Measurements from ENCODE around the gene TMEM236.

The TMEM236 gene

DNA sequence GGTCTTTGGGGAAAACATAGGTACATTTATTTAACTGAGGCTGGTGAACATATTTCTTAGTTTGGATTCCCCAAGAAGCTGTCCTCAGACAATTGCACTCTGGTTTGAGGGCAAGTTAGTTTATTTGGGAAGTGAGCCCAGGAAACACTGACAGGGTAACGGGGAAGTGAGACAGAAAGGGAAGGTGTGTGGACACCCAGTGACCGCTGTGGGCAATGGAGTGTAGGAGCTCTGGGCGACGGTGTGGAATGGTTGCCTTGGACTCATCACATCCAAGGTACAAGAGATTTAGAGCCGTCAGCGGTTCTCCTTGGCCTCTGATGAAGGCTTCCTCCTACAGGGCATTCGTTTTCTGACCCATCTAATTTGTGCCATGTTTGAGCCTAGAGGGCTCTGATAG, 64.2 kb downstream of the TMEM236 start:
- in situ Hi-C loops (cut with MboI; ENCODE audit: low sequenced_read_pairs) = no loop called here

DNA sequence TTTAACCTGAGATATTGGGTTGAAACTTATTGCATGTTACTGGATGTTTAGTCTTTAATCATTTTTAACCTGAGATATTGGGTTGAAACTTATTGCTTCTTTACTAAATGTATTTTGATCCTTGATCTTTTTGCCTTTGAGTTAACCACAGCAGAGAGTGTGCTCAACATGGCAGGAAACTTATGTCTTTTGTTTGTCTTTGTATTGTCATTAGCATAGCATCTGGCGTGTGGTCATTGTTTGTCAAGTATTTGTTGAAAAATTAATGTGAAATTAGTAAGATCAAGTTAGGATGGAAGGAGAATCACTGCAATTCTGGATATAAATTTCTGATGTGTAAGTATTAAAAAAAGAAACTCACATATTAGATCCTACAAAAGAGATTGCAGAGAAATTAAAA, 65.3 kb downstream of the TMEM236 start:
- in situ Hi-C loops (cut with MboI; ENCODE audit: low sequenced_read_pairs) = no loop called here

DNA sequence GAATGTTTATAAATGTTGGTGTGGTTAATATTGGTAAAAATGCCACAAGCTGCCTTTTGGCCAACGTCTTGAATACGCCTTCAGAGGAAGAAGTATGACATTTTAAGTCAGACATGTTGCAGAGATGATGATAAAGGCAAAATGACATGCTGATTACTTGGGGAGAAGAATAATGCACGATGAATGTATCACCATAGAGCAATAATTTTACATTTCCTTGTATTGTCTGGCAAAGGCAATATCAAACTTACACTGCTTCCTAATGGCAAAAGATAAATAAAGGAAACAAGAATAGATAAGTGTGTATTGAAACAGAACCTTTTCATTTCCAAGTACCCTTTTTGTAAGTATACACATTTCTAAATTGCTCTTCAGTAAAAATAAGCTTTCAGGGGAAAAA, 65.8 kb downstream of the TMEM236 start:
- in situ Hi-C loops (cut with MboI; ENCODE audit: low sequenced_read_pairs) = no loop called here

DNA sequence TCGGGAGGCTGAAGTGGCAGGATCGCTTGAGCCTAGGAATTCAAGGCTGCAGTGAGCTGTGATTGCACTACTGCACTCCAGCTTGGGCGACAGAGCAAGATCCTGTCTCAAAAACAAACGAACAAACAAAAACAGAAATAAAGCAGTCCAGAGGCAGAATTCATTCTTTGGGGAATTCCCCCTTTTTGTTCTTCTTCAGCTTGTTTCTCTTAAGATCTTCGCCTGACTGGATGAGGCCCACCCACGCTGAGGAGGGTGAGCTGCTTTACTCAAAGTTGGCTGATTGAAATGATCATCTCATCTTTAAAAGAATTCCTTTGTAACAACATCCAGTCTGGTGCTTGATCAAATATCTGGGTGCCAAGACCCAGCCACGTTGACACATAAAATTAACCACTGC, 67.8 kb downstream of the TMEM236 start:
- in situ Hi-C loops (cut with MboI; ENCODE audit: low sequenced_read_pairs) = no loop called here

DNA sequence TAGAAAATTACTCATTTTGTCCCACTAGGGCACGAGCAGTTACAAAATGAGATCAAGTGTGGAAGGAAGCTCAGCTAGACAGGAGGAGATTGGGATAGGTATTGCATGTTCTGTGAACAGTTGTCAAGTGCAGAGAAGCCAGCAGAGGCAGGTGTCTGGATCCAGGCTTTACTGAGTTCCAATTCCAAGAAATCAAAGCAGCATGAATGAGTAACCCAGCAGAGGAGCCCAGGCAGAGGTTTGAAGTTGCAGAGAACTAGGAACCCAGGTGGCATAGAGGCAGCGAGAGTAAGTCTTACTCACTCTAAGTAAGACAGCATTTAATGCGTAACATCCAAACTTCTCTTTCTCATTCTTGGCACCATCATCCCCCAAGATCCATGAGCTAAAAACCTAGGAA, 68.9 kb downstream of the TMEM236 start:
- in situ Hi-C loops (cut with MboI; ENCODE audit: low sequenced_read_pairs) = no loop called here

DNA sequence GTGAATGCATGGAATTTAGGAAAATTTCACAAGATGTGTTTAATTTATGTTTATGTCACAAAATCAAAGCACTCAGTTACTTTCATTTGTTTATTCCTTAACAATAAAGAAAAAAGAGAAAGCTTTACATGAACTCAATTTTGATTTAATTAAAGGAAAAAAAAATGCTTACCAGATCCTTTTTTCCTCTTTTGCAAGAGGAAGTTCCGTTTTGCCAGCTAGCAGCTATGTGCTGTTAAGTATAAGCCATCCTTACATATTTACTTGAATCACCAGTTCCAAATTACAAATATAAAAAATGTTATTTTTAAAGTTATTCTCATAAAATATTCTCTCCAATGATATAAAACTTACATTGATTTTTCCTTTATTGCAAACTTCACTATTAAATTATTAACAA, 69.9 kb downstream of the TMEM236 start:
- in situ Hi-C loops (cut with MboI; ENCODE audit: low sequenced_read_pairs) = no loop called here

DNA sequence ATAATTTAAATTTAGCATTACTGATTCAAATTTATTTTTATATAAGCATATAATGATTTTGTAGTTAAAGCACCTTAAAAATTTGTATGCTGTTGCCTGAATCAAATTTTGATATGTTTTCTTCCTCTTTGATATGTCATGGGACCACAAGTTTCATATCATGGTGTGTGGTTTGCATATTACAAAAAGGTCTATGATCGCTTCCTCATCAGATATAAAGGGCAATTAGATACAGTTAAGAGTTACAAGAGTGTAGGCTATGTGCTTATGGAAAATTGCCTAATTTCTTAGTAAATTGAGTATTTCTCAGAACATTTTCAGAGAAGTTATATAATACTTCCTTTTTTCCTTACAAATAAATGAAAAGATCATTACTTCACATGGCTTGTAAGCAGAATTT, 79.3 kb downstream of the TMEM236 start:
- in situ Hi-C loops (cut with MboI; ENCODE audit: low sequenced_read_pairs) = no loop called here

DNA sequence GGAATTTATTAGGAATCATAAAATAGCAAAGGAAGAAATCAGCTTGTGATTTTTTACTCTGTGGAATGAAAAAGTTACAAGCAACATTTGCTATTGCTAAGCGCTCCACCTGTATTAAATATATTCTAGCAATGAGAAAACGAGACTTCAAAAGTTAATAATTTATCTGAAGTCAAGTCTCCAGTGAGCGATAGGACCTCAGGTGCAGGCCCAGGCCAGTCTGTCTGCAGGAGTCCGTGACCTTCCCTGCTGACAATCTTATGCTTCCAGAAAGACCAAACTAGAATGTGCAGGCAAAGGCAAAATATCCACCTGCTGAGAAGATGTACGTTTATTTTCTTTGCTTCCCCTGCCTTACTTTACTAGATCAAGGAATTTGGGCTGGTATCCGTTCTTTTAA, 79.9 kb downstream of the TMEM236 start:
- in situ Hi-C loops (cut with MboI; ENCODE audit: low sequenced_read_pairs) = no loop called here

DNA sequence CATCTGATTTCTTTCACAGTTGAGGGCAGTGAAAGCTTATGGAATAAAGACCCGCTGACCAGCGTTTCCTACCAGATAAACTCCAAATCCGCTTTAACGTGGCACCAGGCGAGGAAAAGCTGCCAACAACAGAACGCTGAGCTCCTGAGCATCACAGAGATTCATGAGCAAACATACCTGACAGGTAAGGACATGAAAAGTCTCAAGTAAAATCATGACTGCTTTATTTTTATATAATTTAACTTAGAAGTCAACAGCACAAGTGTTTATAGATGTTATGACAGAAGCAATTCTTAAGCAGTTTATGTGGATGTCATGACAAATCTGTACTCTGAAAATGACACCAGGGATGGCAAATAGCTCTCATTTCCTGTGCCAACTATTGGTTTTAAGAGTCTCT, 81.7 kb downstream of the TMEM236 start:
- in situ Hi-C loops (cut with MboI; ENCODE audit: low sequenced_read_pairs) = no loop called here

DNA sequence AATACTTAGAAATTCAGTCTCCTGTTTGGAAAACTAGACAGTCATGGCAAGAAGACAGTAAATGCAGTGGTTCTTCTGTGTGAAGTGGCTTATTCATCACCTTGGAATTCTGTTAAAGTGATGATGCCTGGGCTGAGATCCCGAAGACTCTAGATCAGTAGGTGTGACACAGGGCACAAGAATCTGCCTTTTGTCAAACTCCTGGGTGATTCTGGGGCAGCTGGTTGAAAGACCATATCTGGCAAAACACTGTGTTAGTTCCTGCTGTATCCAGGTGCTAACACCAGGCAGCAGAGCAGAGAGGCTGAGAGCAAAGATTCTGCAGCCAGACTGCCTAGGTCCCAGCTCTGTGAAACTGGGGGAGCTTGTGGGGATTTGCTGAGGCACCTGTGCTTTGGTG, 83.7 kb downstream of the TMEM236 start:
- in situ Hi-C loops (cut with MboI; ENCODE audit: low sequenced_read_pairs) = no loop called here

DNA sequence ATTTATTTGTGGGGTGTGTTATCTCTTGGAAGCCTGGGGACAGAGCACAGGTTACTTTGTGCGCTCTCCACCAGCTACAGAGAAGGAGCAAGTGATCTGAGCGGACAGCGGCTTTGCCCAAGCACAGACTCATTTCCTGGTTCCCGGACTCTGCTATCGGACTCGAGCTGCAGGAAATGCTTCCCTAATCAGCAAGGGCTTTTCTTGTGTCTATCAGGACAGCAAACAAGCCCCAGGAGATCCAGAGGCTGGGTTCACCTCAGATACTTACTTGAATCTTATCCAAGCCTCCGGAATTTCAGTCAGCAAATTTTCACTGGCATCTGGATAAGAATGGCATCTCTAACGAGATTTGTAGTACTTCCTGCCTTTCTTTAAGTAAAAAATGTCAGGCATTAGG, 84.9 kb downstream of the TMEM236 start:
- in situ Hi-C loops (cut with MboI; ENCODE audit: low sequenced_read_pairs) = no loop called here

DNA sequence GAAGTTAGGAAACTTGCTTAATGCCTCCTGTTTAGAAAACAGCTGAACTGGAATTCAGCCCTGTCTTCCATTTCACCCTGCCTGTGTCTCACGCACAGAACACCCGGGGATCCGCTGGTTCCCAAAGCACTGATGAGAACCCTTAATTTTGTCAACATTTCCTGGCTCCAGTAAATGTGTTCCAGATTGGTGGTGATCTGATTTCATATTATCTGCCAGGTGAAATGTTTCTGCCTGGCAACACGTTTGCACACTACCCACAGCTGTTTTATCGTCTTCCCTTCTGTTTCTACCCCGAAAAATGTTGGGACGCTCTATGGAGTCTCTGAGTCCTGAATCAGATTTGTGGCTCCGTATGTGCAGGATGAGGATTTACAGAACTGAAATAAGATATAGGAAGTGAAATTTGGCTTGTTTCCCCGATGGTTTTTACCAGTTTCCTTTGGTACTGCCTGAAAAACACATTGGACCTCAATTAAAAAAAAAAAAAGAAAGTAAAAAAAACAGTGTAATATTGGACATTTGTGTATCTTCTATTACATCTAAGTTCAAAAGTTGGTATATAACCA, 86.2 kb downstream of the TMEM236 start:
- in situ Hi-C loops (cut with MboI; ENCODE audit: low sequenced_read_pairs) = no loop called here

DNA sequence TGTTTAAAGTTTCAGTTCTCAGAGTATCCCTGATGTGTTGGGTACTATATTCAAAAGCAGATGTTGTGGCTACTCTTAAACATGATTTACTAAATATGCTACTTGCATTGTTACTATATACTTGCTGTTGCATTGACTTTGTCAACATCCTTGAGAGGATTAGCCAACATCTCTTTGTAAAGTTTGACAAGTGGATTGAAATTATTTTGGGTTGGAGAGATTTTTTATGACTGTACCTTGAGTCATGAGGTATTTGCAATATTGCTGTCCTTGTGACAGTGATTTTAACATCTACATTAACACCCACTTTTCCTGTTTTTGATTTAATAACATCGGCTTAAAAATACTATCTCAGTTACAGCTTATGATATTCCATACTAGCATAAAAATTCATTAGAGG, 89.0 kb downstream of the TMEM236 start:
- in situ Hi-C loops (cut with MboI; ENCODE audit: low sequenced_read_pairs) = no loop called here

DNA sequence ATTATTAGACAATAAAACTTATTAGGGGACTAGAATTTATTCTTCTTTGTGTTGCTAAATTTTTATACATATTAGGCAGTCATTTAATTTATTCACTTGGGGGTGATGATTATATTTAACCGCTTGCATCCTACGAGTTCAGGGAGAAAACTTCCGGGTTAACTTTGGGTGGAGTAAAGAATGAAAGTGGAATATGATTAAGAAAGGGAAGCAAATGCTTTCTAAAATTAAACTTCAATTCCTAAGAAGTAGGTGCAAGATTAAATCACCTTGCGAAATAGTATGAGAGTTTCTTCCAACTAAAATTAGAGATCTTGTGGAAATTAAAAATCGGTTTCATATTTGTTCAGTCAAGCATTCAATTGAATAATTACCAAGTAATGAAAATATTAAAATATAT, 90.6 kb downstream of the TMEM236 start:
- in situ Hi-C loops (cut with MboI; ENCODE audit: low sequenced_read_pairs) = no loop called here

DNA sequence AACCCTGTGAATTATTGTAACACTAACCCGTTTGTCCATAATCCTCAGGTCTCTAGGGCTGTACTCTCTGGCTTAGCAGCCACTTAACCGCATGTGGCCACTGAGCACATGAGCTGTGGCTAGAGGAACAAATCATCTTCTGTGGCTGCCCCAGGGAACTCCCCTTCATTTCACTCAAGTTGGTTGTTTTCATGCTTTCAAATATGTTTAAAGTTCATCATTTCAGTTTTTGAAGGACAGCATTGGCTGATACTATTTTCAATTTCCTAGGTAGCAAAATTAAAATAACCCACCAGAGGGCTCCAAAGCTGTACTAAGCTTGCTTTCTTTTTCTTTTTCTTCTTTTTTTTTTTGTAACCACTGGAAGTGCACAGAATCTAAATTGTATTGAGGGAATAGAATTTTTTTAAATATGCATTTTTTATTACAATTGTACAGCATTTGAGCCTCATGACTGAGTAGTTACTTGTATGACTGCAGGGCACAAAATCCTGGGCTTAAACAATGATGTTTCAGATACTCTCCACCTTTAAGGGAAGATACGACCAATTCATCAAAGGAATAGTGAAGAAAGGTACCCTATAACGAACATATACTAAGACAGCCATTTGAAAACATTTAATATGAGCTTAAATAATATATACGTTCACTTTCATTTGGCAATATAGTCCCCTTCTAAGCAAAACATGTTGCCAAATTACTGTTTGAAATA, 95.7 kb downstream of the TMEM236 start:
- in situ Hi-C loops (cut with MboI; ENCODE audit: low sequenced_read_pairs) = no loop called here

DNA sequence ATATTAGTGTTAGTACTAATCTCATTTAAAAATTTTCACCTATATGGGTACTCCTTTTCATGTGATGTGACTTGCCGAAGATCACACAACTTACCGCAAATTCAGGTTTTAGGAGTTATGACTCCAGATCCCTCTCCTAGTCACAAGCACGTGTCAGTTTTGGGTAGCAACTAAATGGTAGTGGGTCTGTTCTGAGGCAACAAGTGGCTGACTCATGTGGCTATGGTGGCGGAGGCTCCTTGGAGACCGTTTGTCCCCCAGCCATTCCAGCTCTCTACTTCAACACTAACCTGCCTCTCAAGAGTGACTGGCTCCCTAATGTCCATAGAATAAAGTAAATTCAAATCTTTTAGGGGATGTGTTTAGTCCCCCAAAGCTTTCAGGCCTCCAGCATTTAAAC, 96.6 kb downstream of the TMEM236 start:
- in situ Hi-C loops (cut with MboI; ENCODE audit: low sequenced_read_pairs) = no loop called here

All from HL-60/S4 treated with retinoic acid at 250 ng/mL for 4 days and 3 days (cell line).